DMS 273 (cell line): ENCODE measurements around the gene CYFIP1.

Experiments
- DNase-seq: peaks from one replicate; lab custom pipeline; 2025; ENCODE audit not compliant: unreplicated experiment; lab: John Stamatoyannopoulos, UW

The CYFIP1 gene

GRCh38 chr15:22827125-22827524 lies 153.0 kb downstream of the CYFIP1 start:
- no peak for DNase-seq

GRCh38 chr15:22823495-22824128 lies 156.6 kb downstream of the CYFIP1 start:
- no peak for DNase-seq

GRCh38 chr15:22819651-22820050 lies 160.5 kb downstream of the CYFIP1 start:
- no peak for DNase-seq
